ENCODE data around the gene RPS19.

GRCh38 chr19:41902594-41902993, 42.5 kb downstream of the RPS19 start:
- TF ChIP-seq EZH2 (IDR thresholded peaks at IDR 0.05; ENCODE audit: insufficient read depth, low read length) = no peak
- no peak for TF ChIP-seq CTCF (IDR thresholded peaks at IDR 0.05; ENCODE audit: insufficient read depth, low read depth, low read length)

All from astrocyte (in vitro differentiated cells and primary cell).